Measurements from ENCODE around the gene ZNF460. TPM values are rescaled to one million over a fixed set of nuclear protein-coding genes. Genes with fewer than 3 reads are reported as not detected.
A peak's percentile ranks its signal among the peaks of the same experiment; 100 is the strongest.

The ZNF460 gene
- total RNA-seq, 2 donors from 2014 or later, result 28.5 to 35.1 TPM

DNA sequence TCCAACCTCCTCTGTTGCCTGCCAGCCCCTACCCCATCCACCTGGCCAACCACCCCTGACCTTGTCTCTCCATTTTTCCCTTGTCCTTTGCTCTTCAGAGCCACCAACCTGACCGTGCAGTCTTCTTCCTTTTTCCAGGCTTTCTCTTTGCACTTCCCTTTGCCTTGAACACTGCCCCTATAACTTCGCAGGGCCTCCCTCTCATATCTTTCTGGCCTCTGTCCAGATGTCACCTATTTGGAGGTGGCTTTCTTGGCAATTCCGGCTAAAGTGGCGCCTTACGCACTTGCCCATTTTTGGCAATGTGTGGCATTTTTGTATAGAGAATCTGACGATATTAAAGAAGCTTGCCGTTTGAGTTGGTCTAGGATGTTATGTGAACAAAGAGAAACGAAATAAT lies 40.8 kb downstream of the ZNF460 start:
- no peak for DNase-seq
- Histone ChIP-seq H3K36me3 (no peaks in the 10 kb centered on the region), H3K27ac (no peak overlapping the region), H3K4me3 (peak overlapping the region; percentile 89), H3K4me1 (no peaks in the 10 kb centered on the region), H3K9me3 (no peaks in the 10 kb centered on the region), H3K9ac (ENCODE audit: low read depth in 2 of 2, low read length in 2 of 2) (peak overlapping the region; percentile 87 to 91), H3K27me3 (peaks cover 5% of the 10 kb centered on the region)
- no peak for TF ChIP-seq CTCF (IDR thresholded peaks at IDR 0.05)
- intact Hi-C loops (cut with DNase I), result no loop called here

DNA sequence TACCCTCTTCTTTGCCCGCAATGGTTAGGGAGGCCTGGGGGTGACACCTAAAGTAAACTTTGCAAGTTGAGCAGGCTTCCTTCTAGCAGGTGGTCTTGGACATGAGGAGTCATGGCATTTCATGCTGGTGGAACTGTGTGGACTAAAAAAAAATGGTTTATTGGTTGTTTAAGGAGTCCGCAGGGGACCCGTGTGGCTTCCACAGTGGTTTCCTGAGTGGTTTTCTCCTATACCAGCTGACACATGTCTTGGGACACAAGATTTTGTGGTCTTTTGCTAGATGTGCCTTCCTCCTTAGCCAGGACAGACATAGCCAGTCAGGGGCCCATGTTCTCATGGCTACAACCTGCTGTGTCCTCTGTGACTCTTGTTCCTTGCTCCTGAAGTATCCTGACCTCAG lies 41.5 kb downstream of the ZNF460 start:
- no peak for DNase-seq
- no peaks in the 10 kb centered on the region for H3K9me3 ChIP-seq
- H3K27ac ChIP-seq, result no peak overlapping the region
- H3K36me3 ChIP-seq, result no peaks in the 10 kb centered on the region
- intact Hi-C loops (cut with DNase I), result no loop called here
- H3K27me3 ChIP-seq, result peaks cover 5% of the 10 kb centered on the region
- no peak for TF ChIP-seq CTCF (IDR thresholded peaks at IDR 0.05)
- H3K4me1 ChIP-seq, result no peaks in the 10 kb centered on the region
- no peak overlapping the region for H3K9ac ChIP-seq (ENCODE audit: low read depth in 2 of 2, low read length in 2 of 2)
- H3K4me3 ChIP-seq, result peak overlapping the region; percentile 89

DNA sequence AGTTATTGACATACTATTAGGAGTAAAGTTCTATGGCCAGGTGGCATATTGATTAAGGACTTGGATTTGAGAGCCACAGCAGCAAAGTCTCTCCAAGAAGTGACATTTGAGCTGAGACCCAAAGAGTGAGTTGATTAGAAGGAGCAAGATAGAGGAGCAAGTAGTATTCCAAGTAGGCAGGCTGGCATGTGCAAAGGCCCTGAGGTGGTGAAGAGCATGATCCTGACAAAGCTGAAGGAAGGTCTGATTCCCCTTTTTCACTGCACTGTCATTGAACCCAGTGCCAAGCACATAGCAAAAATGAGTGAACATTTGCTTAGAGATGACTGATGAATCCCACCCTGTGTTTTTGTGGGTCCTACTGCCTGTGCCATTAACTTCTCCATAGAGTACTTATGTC lies 44.7 kb downstream of the ZNF460 start:
- no peaks in the 10 kb centered on the region for H3K27me3 ChIP-seq
- intact Hi-C loops (cut with DNase I), result no loop called here
- H3K36me3 ChIP-seq, result peaks cover 6% of the 10 kb centered on the region
- H3K27ac ChIP-seq, result no peak overlapping the region
- no peaks in the 10 kb centered on the region for H3K4me1 ChIP-seq
- DNase-seq, result no peak
- no peak for TF ChIP-seq CTCF (IDR thresholded peaks at IDR 0.05)
- no peak overlapping the region for H3K4me3 ChIP-seq
- no peak overlapping the region for H3K9ac ChIP-seq (ENCODE audit: low read depth in 2 of 2, low read length in 2 of 2)
- H3K9me3 ChIP-seq, result no peaks in the 10 kb centered on the region

GRCh38 chr19:57327993-57328392 lies 47.7 kb downstream of the ZNF460 start:
- no peak overlapping the region for H3K27ac ChIP-seq
- peaks cover 6% of the 10 kb centered on the region for H3K36me3 ChIP-seq
- H3K4me1 ChIP-seq, result no peaks in the 10 kb centered on the region
- TF ChIP-seq CTCF (IDR thresholded peaks at IDR 0.05), result no peak
- DNase-seq, result no peak
- H3K9ac ChIP-seq (ENCODE audit: low read depth in 2 of 2, low read length in 2 of 2), result no peak overlapping the region
- intact Hi-C loops (cut with DNase I), result no loop called here
- H3K4me3 ChIP-seq, result no peak overlapping the region
- no peaks in the 10 kb centered on the region for H3K9me3 ChIP-seq
- no peaks in the 10 kb centered on the region for H3K27me3 ChIP-seq

GRCh38 chr19:57334191-57334590 lies 53.9 kb downstream of the ZNF460 start:
- Histone ChIP-seq H3K9ac (ENCODE audit: low read depth in 2 of 2, low read length in 2 of 2) (no peak overlapping the region), H3K36me3 (no peaks in the 10 kb centered on the region), H3K27ac (no peak overlapping the region), H3K9me3 (no peaks in the 10 kb centered on the region), H3K27me3 (no peaks in the 10 kb centered on the region), H3K4me1 (no peaks in the 10 kb centered on the region), H3K4me3 (no peak overlapping the region)
- intact Hi-C loops (cut with DNase I), result no loop called here
- no peak for DNase-seq
- TF ChIP-seq CTCF (IDR thresholded peaks at IDR 0.05), result no peak

GRCh38 chr19:57338877-57339276 lies 58.6 kb downstream of the ZNF460 start:
- DNase-seq, result no peak
- Histone ChIP-seq H3K4me1 (no peaks in the 10 kb centered on the region), H3K36me3 (no peaks in the 10 kb centered on the region), H3K27ac (no peak overlapping the region), H3K27me3 (no peaks in the 10 kb centered on the region), H3K9me3 (no peaks in the 10 kb centered on the region), H3K9ac (ENCODE audit: low read depth in 2 of 2, low read length in 2 of 2) (no peak overlapping the region), H3K4me3 (no peak overlapping the region)
- intact Hi-C loops (cut with DNase I), result no loop called here
- no peak for TF ChIP-seq CTCF (IDR thresholded peaks at IDR 0.05)

All from colonic mucosa (tissue), 4 donors.